H9 (cell line): ENCODE measurements around the gene PALD1. TPM values are rescaled to one million over a fixed set of nuclear protein-coding genes. Genes with fewer than 3 reads are reported as not detected.

ENCODE experiments used
- DNase-seq: peaks from one replicate; pipeline ENCODE4 v3.0.0-alpha.2; 2017
- H2AFZ ChIP-seq: one replicate; pipeline ENCODE4 v1.6.1; 2013; ENCODE audit warnings: mild to moderate bottlenecking, low read length, control low read depth, moderate library complexity
- H2AK5ac ChIP-seq: 2 replicates; pipeline ENCODE4 v1.6.1; 2013; ENCODE audit warnings: low read length, control low read depth, mixed read lengths; ENCODE audit not compliant: insufficient read length
- H2BK120ac ChIP-seq: one replicate; pipeline ENCODE4 v1.6.1; 2013; ENCODE audit warnings: low read depth, mild to moderate bottlenecking, low read length, control low read depth, inconsistent platforms; ENCODE audit not compliant: poor library complexity, severe bottlenecking
- H2BK12ac ChIP-seq: 2 replicates; pipeline ENCODE4 v1.6.1; 2013; ENCODE audit warnings: low read length, control low read depth, mixed read lengths, low read depth; ENCODE audit not compliant: insufficient read length
- H2BK15ac ChIP-seq: 2 replicates; pipeline ENCODE4 v1.6.1; 2013; ENCODE audit warnings: low read depth, low read length, control low read depth
- H2BK20ac ChIP-seq: one replicate; pipeline ENCODE4 v1.6.1; 2013; ENCODE audit warnings: low read depth, mild to moderate bottlenecking, low read length, control low read depth, inconsistent platforms; ENCODE audit not compliant: poor library complexity, severe bottlenecking
- H2BK5ac ChIP-seq: 2 replicates; pipeline ENCODE4 v1.6.1; 2013; ENCODE audit warnings: low read length, control low read depth, mixed read lengths; ENCODE audit not compliant: insufficient read length
- H3K14ac ChIP-seq: 2 replicates; pipeline ENCODE4 v1.6.1; 2013; ENCODE audit warnings: low read length, control low read depth; ENCODE audit not compliant: insufficient read depth
- H3K18ac ChIP-seq: 2 replicates; pipeline ENCODE4 v1.6.1; 2013; ENCODE audit warnings: low read depth, mild to moderate bottlenecking, mixed read lengths, low read length, control low read depth; ENCODE audit not compliant: insufficient read length
- H3K23ac ChIP-seq: 2 replicates; pipeline ENCODE4 v1.6.1; 2013; ENCODE audit warnings: low read length, control low read depth, mixed read lengths, low read depth; ENCODE audit not compliant: insufficient read length
- H3K23me2 ChIP-seq: 2 replicates; pipeline ENCODE4 v1.6.1; 2013; ENCODE audit warnings: low read depth, mild to moderate bottlenecking, mixed read lengths, low read length, control low read depth; ENCODE audit not compliant: insufficient read length, poor library complexity, severe bottlenecking
- H3K27ac ChIP-seq: 2 replicates; pipeline ENCODE4 v1.5.1; 2013; ENCODE audit warnings: low read length, control low read depth, mixed read lengths, low read depth; ENCODE audit not compliant: insufficient read length
- H3K27me3 ChIP-seq: 2 replicates; pipeline ENCODE4 v1.6.1; 2013; ENCODE audit warnings: low read length, control low read depth, inconsistent platforms; ENCODE audit not compliant: insufficient read depth
- H3K4ac ChIP-seq: 2 replicates; pipeline ENCODE4 v1.6.1; 2013; ENCODE audit warnings: low read depth, mild to moderate bottlenecking, control low read depth, inconsistent platforms, low read length, moderate library complexity
- H3K4me1 ChIP-seq: 2 replicates; pipeline ENCODE4 v1.6.1; 2013; ENCODE audit warnings: low read length, control low read depth, inconsistent platforms; ENCODE audit not compliant: insufficient read depth
- H3K4me2 ChIP-seq: 2 replicates; pipeline ENCODE4 v1.6.1; 2013; ENCODE audit warnings: low read length, control low read depth, mixed read lengths; ENCODE audit not compliant: insufficient read length, insufficient read depth
- H3K56ac ChIP-seq: 2 replicates; pipeline ENCODE4 v1.6.1; 2013; ENCODE audit warnings: low read depth, mild to moderate bottlenecking, mixed read lengths, low read length, control low read depth; ENCODE audit not compliant: insufficient read length
- H3K79me1 ChIP-seq: 2 replicates; pipeline ENCODE4 v1.6.1; 2013; ENCODE audit warnings: low read depth, mild to moderate bottlenecking, moderate library complexity, low read length, control low read depth, inconsistent platforms; ENCODE audit not compliant: insufficient read depth, poor library complexity, severe bottlenecking
- H3K79me2 ChIP-seq: 2 replicates; pipeline ENCODE4 v1.6.1; 2013; ENCODE audit warnings: low read length, control low read depth, inconsistent platforms; ENCODE audit not compliant: insufficient read depth
- H3K9ac ChIP-seq: 2 replicates; pipeline ENCODE4 v1.6.1; 2013; ENCODE audit warnings: low read length, control low read depth, mixed read lengths; ENCODE audit not compliant: insufficient read length; ENCODE audit errors: extremely low read depth
- H3K9me3 ChIP-seq: one replicate; pipeline ENCODE4 v1.6.1; 2013; ENCODE audit warnings: low read depth, low read length, inconsistent platforms; ENCODE audit not compliant: control insufficient read depth
- H3T11ph ChIP-seq: one replicate; pipeline ENCODE4 v1.6.1; 2013; ENCODE audit warnings: mild to moderate bottlenecking, low read length, control low read depth, inconsistent platforms
- H4K20me1 ChIP-seq: one replicate; pipeline ENCODE4 v1.6.1; 2013; ENCODE audit not compliant: control insufficient read depth, insufficient read length, insufficient read depth
- H4K5ac ChIP-seq: 2 replicates; pipeline ENCODE4 v1.6.1; 2013; ENCODE audit warnings: low read depth, mild to moderate bottlenecking, mixed read lengths, low read length, control low read depth; ENCODE audit not compliant: insufficient read length
- H4K8ac ChIP-seq: replicated peaks from 2 replicates; pipeline ENCODE4 v1.6.1; 2013; ENCODE audit warnings: low read length, control low read depth, mixed read lengths, low read depth; ENCODE audit not compliant: insufficient read length
- H4K91ac ChIP-seq: 2 replicates; pipeline ENCODE4 v1.6.1; 2013; ENCODE audit warnings: low read depth, mild to moderate bottlenecking, moderate library complexity, mixed read lengths, low read length, control low read depth; ENCODE audit not compliant: insufficient read length
- H3K27ac Mint-ChIP-seq, 3 experiments: 2 replicates in 2 of 3; 3 replicates in 1 of 3; pipeline ENCODE4 v1.8.0; 2020 to 2021; ENCODE audit warnings: mixed read lengths in 3 of 3, mild to moderate bottlenecking in 1 of 3, moderate library complexity in 1 of 3
- H3K27me3 Mint-ChIP-seq: 2 replicates; pipeline ENCODE4 v1.8.0; 2021; ENCODE audit warnings: low read depth, mild to moderate bottlenecking, moderate library complexity, mixed read lengths
- H3K36me3 Mint-ChIP-seq, 3 experiments: 2 replicates in 2 of 3; 3 replicates in 1 of 3; pipeline ENCODE4 v1.8.0; 2020 to 2021; ENCODE audit warnings: low read depth in 3 of 3, mixed read lengths in 3 of 3; ENCODE audit not compliant: insufficient read depth in 1 of 3
- H3K4me1 Mint-ChIP-seq, 2 experiments: 2 replicates each; pipeline ENCODE4 v1.8.0; 2020; ENCODE audit warnings: mixed read lengths in 2 of 2
- H3K4me3 Mint-ChIP-seq, 2 experiments: 2 replicates in 1 of 2; 3 replicates in 1 of 2; pipeline ENCODE4 v1.8.0; 2020 to 2021; ENCODE audit warnings: mild to moderate bottlenecking in 2 of 2, mixed read lengths in 2 of 2, moderate library complexity in 1 of 2
- H3K9me3 Mint-ChIP-seq, 2 experiments: 2 replicates in 1 of 2; 3 replicates in 1 of 2; pipeline ENCODE4 v1.8.0; 2020; ENCODE audit warnings: mild to moderate bottlenecking in 2 of 2, mixed read lengths in 2 of 2, moderate library complexity in 1 of 2
- WGBS: extraction: QIAGEN DNeasy Blood & Tissue Kit; methylation state at CpG from one replicate; pipeline ENCODE4 v1.1.7; 2013; ENCODE audit warnings: missing lambda C conversion rate, low lambda C conversion rate, mixed read lengths; ENCODE audit not compliant: insufficient read length; ENCODE audit errors: extremely low coverage; 5-methylcytosine and 5-hydroxymethylcytosine counted together
- total RNA-seq: library from RNA; stranded (reverse); gene quantifications from 2 replicates; pipeline ENCODE4 v1.2.1, GENCODE V29; 2021
- TF ChIP-seq, protein P1 (sequence below): fragments of 200-600 bp; sonication (generic); conservative IDR thresholded peaks from 3 replicates; pipeline ENCODE4 v1.8.0; 2021; ENCODE audit warnings: antibody characterized with exemption, mild to moderate bottlenecking

PALD1 gene
- total RNA-seq, 1 experiment from 2014 or later, result 21.1 TPM

DNA sequence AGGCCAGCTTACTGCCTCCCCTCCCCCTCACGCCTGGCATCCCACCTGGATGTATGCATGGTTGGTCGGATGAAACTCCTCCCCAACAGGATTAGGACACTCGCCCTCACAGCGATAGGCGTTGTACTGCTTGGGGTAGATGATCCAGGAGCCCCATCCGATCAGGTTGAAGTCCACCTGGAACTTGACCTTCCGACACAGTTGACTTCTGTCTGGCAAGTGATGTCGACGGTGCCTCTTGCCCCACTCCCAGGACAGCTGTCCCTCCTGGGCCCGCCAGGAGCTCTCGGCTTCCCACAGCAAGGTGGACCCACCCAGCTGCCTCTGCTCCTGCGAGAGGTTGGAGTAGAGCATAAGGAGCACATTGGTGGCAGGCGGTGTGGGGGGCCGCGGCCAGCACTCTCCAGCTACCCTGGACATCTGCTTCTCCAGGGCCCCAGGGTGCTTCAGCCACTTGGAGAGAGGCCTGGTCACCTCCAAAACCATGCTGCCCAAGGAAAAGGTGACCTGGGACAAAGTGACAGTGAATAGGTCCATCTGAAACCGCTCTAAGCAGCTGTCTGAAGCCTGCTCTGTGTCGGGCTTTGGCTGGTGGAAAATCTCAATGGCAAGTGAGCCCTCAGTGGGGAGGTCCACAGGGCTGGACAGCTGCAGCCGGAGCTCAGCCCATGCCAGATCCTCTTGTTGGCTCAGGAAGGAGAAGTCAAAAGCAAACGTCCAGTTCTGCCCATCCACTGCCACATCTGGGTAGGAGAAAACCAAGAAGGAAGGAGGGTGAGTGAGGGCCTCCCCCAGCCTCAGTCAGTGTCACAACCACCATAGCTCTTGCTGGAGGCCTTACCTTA lies 43.1 kb upstream of the PALD1 start:
- peaks cover 9% of the 10 kb centered on the region for H3K79me2 ChIP-seq
- H3K27ac Mint-ChIP-seq, result no peak overlapping the region; a peak in 1 of 7 replicates
- no peak overlapping the region for H2BK12ac ChIP-seq
- no peak overlapping the region for H2AK5ac ChIP-seq
- H2BK20ac ChIP-seq, result no peak overlapping the region
- no peak overlapping the region for H3T11ph ChIP-seq
- no peaks in the 10 kb centered on the region; the same call in 1 of the 2 replicates for H3K4me1 ChIP-seq
- no peak overlapping the region for H3K18ac ChIP-seq
- TF ChIP-seq, protein P1, sequence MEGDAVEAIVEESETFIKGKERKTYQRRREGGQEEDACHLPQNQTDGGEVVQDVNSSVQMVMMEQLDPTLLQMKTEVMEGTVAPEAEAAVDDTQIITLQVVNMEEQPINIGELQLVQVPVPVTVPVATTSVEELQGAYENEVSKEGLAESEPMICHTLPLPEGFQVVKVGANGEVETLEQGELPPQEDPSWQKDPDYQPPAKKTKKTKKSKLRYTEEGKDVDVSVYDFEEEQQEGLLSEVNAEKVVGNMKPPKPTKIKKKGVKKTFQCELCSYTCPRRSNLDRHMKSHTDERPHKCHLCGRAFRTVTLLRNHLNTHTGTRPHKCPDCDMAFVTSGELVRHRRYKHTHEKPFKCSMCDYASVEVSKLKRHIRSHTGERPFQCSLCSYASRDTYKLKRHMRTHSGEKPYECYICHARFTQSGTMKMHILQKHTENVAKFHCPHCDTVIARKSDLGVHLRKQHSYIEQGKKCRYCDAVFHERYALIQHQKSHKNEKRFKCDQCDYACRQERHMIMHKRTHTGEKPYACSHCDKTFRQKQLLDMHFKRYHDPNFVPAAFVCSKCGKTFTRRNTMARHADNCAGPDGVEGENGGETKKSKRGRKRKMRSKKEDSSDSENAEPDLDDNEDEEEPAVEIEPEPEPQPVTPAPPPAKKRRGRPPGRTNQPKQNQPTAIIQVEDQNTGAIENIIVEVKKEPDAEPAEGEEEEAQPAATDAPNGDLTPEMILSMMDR, result no peak
- H2BK15ac ChIP-seq, result no peak overlapping the region
- DNase-seq, result no peak
- no CpG with 5 or more reads among the region's 19 CpGs for WGBS
- H3K9me3 ChIP-seq, result no peaks in the 10 kb centered on the region
- no peak overlapping the region for H2AFZ ChIP-seq
- no peaks in the 10 kb centered on the region for H3K23me2 ChIP-seq
- peaks cover 18 to 20% of the 10 kb centered on the region in 2 experiments for H3K4me1 Mint-ChIP-seq
- no peaks in the 10 kb centered on the region for H4K20me1 ChIP-seq
- no peak overlapping the region for H3K27ac ChIP-seq
- no peak overlapping the region for H4K91ac ChIP-seq
- H3K23ac ChIP-seq, result no peak overlapping the region
- H3K14ac ChIP-seq, result no peak overlapping the region
- no peak overlapping the region for H3K4me3 Mint-ChIP-seq
- H3K56ac ChIP-seq, result no peak overlapping the region
- H3K4me2 ChIP-seq, result no peak overlapping the region
- no peak overlapping the region for H2BK5ac ChIP-seq
- peaks cover under 1% of the 10 kb centered on the region; the same call in 1 of the 2 replicates for H3K27me3 ChIP-seq
- H3K79me1 ChIP-seq, result no peaks in the 10 kb centered on the region
- no peak overlapping the region for H3K4ac ChIP-seq
- no peak overlapping the region for H4K5ac ChIP-seq
- peaks cover 14% of the 10 kb centered on the region for H3K27me3 Mint-ChIP-seq
- H3K36me3 Mint-ChIP-seq, result peaks cover 0 to 82% (median 5%) of the 10 kb centered on the region in 3 experiments; a peak in 4 of 7 replicates
- H3K9me3 Mint-ChIP-seq, result no peaks in the 10 kb centered on the region; a peak in 1 of 5 replicates
- no peak overlapping the region for H2BK120ac ChIP-seq
- H4K8ac ChIP-seq, result no peak overlapping the region
- no peak overlapping the region for H3K9ac ChIP-seq
